Lung (tissue), 12 donors: ENCODE results near the gene LSR. TPM values are rescaled to one million over a fixed set of nuclear protein-coding genes. Genes with fewer than 3 reads are reported as not detected.

Source experiments
- ATAC-seq: fragments of 200-7000 bp; cut with Tn5 transposase; one replicate; pipeline ENCODE4 v1.9.1; 2020; ENCODE audit warnings: moderate number of reproducible peaks; ENCODE audit not compliant: insufficient read depth, low FRiP score
- DNase-seq, 3 donors: peaks; one replicate each; pipeline ENCODE4 v3.0.0-alpha.2; 2013 to 2017
- H3K27ac ChIP-seq, 2 donors: one replicate each; pipeline ENCODE4 v1.5.1; 2013; ENCODE audit warnings: mild to moderate bottlenecking in 2 of 2, moderate library complexity in 2 of 2, control low read depth in 1 of 2, inconsistent platforms in 1 of 2, low read depth in 1 of 2, low read length in 1 of 2
- H3K27me3 ChIP-seq, 3 donors: one replicate each; pipeline ENCODE4 v1.5.1; 2013; ENCODE audit warnings: low read length in 2 of 3; ENCODE audit not compliant: control insufficient read depth in 3 of 3, insufficient read depth in 3 of 3
- H3K36me3 ChIP-seq, 4 donors: one replicate each; pipeline ENCODE4 v1.5.1; 2013; ENCODE audit warnings: low read length in 4 of 4, mild to moderate bottlenecking in 1 of 4, moderate library complexity in 1 of 4; ENCODE audit not compliant: control insufficient read depth in 4 of 4, insufficient read depth in 4 of 4
- H3K4me1 ChIP-seq, 5 donors: one replicate each; pipeline ENCODE4 v1.5.1; 2013; ENCODE audit warnings: low read length in 5 of 5, mild to moderate bottlenecking in 2 of 5, moderate library complexity in 1 of 5; ENCODE audit not compliant: control insufficient read depth in 5 of 5, insufficient read depth in 5 of 5
- H3K4me3 ChIP-seq: one replicate; pipeline ENCODE4 v1.5.1; 2013; ENCODE audit warnings: mild to moderate bottlenecking, control low read depth, moderate library complexity
- H3K9ac ChIP-seq, 2 donors: one replicate each; pipeline ENCODE4 v1.5.1; 2013; ENCODE audit warnings: low read length in 2 of 2, control low read depth in 1 of 2; ENCODE audit not compliant: insufficient read depth in 1 of 2
- H3K9me3 ChIP-seq, 4 donors: one replicate each; pipeline ENCODE4 v1.5.1; 2013; ENCODE audit warnings: low read length in 3 of 4, mild to moderate bottlenecking in 1 of 4, moderate library complexity in 1 of 4; ENCODE audit not compliant: control insufficient read depth in 4 of 4, insufficient read depth in 3 of 4
- WGBS, 2 donors: extraction: QIAGEN DNeasy Blood & Tissue Kit; methylation state at CpG; one replicate each; pipeline ENCODE4 v1.1.7; 2013; 5-methylcytosine and 5-hydroxymethylcytosine counted together
- polyA plus RNA-seq, 2 donors: library from polyadenylated mRNA; stranded (reverse); fragments of 200-250 nt; gene quantifications; one replicate each; pipeline ENCODE4 v1.2.1, GENCODE V29; 2013
- total RNA-seq, 2 donors: library from RNA; depleted of rRNA in 1 of 2; stranded (reverse); fragments of >200 nt in 1 of 2; gene quantifications; one replicate each; pipeline ENCODE4 v1.2.1, GENCODE V29; 2014 to 2021
- TF ChIP-seq, protein P1 (sequence below): IDR thresholded peaks from 2 replicates; pipeline ENCODE4 v1.5.1; 2012; ENCODE audit warnings: mild to moderate bottlenecking; ENCODE audit errors: control extremely low read depth, extremely low read depth
- donor health status: control.
- donor health status: control.
- donor health status: Bipolar disorder and iron deficiency.
- donor health status: healthy.
- donor health status: DM: yes; HTN: yes; CAD: no.

Gene LSR
- total and polyA plus RNA-seq, 4 donors: 30.8 to 82.0 (median 68.7) TPM

DNA sequence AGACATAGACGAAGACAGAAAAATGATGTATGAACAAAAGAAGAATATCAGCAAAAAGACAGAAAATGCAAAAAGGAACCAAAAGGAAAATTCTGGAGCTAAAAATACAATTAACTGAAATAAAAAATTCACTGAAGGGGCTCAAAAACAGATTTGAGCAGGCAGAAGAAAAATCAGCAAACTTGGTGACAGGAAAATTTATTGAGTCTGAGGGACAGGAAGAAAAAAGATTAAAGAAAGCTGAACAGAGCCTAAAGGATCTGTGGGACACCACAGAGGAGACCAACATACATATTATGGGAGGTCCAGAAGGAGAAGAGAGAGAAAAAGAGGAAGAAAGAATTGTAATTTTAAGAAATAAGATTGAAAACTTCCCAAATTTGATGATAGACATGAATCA is 7.4 kb upstream of the LSR start:
- TF ChIP-seq, protein P1, sequence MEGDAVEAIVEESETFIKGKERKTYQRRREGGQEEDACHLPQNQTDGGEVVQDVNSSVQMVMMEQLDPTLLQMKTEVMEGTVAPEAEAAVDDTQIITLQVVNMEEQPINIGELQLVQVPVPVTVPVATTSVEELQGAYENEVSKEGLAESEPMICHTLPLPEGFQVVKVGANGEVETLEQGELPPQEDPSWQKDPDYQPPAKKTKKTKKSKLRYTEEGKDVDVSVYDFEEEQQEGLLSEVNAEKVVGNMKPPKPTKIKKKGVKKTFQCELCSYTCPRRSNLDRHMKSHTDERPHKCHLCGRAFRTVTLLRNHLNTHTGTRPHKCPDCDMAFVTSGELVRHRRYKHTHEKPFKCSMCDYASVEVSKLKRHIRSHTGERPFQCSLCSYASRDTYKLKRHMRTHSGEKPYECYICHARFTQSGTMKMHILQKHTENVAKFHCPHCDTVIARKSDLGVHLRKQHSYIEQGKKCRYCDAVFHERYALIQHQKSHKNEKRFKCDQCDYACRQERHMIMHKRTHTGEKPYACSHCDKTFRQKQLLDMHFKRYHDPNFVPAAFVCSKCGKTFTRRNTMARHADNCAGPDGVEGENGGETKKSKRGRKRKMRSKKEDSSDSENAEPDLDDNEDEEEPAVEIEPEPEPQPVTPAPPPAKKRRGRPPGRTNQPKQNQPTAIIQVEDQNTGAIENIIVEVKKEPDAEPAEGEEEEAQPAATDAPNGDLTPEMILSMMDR: no peak
- DNase-seq (no peak), ATAC-seq (no peak)
- Histone ChIP-seq H3K9ac (no peak overlapping the region), H3K4me1 (no peaks in the 10 kb centered on the region), H3K27ac (no peak overlapping the region), H3K27me3 (peaks cover 0 to 2% (median 0%) of the 10 kb centered on the region in 3 donors), H3K4me3 (no peak overlapping the region), H3K36me3 (no peaks in the 10 kb centered on the region), H3K9me3 (peaks cover 0 to 8% (median 0%) of the 10 kb centered on the region in 4 donors)
- 94 to 100% methylated on average over 1 of the region's 1 CpG for WGBS, 2 donors

DNA sequence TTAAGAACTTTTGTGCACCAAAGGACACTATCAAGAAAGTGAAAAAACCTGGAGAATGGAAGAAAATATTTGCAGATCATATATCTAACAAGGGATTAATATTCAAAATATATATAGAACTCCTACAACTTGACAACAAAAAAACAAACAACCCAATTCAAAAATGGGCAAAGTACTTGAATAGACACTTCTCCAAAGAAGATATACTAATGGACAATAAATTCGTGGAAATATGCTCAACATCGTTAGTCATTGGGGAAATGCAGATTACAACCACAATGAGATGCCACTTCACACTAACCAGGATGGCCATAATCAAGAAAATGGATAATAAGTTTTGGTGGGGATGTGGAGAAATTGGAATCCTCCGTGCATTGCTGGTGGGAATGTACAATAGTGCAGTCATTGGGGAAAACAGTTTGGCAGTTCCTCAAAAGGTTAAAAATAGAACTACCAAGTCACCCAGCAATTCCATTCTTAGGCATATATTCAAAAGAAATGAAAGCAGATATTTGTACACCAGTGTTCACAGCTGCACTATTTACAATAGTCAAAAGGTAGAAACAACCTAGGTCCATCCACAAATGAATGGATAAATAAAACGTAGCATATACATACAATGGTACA is 2.2 kb upstream of the LSR start:
- TF ChIP-seq, protein P1: no peak
- H3K27ac ChIP-seq: no peak overlapping the region
- peaks cover 0 to 4% (median 0%) of the 10 kb centered on the region in 5 donors for H3K4me1 ChIP-seq
- WGBS, 2 donors: 62 to 69% methylated on average over 4 of the region's 4 CpGs
- H3K9ac ChIP-seq: no peak overlapping the region
- no peaks in the 10 kb centered on the region for H3K9me3 ChIP-seq
- peaks cover 0 to 24% (median 14%) of the 10 kb centered on the region in 3 donors for H3K27me3 ChIP-seq
- no peak overlapping the region for H3K4me3 ChIP-seq
- no peak for DNase-seq
- ATAC-seq: no peak
- H3K36me3 ChIP-seq: peaks cover 0 to 3% (median 0%) of the 10 kb centered on the region in 4 donors

DNA sequence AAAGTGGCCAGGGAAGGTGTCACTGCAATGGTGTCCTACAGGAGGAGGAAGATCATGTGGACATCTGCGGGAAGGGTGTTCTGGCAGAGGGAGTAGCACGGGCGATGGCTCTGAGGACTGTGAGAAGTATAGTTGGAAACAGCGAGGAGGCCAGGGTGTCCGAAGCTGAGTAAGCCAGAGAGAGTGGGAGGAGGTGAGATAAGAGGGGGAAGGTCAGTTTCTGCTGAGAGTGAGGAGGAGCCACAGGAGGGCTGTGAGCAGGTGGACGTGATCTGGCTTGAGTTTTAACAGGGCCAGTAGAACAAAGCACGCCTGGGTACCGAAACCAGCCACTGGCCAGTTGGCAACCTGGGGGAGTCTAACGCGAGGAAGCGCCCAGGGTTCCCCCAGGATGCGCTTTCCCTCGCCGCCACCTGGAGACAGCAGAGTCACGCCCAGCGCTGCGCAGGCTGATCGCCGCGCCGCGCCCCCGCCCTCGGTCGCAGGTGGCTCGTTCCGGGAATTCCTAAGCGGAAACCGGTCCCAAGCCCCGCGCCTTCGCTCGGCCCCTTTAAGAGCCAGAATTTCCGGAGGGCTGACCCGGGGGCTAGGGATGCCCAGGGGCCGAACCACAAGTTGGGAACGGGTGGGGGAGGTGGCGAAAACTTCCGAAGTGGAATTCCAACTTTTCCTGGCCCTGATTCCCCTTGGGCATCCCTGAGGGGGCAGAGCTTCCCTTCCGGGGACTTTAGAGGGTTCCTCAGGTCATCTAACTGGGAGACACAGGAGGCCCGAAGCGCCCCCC is 1.1 kb upstream of the LSR start:
- Histone ChIP-seq H3K27ac (peak overlapping the region; percentile 59 to 94), H3K9me3 (no peaks in the 10 kb centered on the region), H3K27me3 (peaks cover 0 to 24% (median 14%) of the 10 kb centered on the region in 3 donors), H3K36me3 (peaks cover 0 to 4% (median 0%) of the 10 kb centered on the region in 4 donors), H3K9ac (peak overlapping the region in 1 of 2 donors; percentile 60), H3K4me3 (peak overlapping the region; percentile 70), H3K4me1 (peaks cover 0 to 4% (median 0%) of the 10 kb centered on the region in 5 donors)
- TF ChIP-seq, protein P1: peak; percentile 11
- ATAC-seq (peak; percentile 78), DNase-seq (peak; percentile 75 to 87 (median 85))
- WGBS, 2 donors: 4 to 7% methylated on average over 42 of the region's 42 CpGs
